ENCODE measurements around the gene UXS1. TPM values are rescaled to one million over a fixed set of nuclear protein-coding genes. Genes with fewer than 3 reads are reported as not detected.
"Not testable (repeated sequence)": the region's sequence is repeated elsewhere in the genome, so short reads cannot be mapped to it uniquely, and the experiment has no call there.

Gene UXS1
- total RNA-seq (2014; rRNA removed; shearing (Covaris generic)): 21.9 and 23.6 TPM in 2 replicates
- total RNA-seq (2022): 20.5 and 30.4 TPM in 2 replicates
- percentile 66 among the genes with signal in this experiment for Bru-seq, nascent RNA
- BruChase-seq, experiment 1, labeled RNA remaining after a 6-hour chase: percentile 62 among the genes with signal in this experiment
- BruChase-seq, experiment 2, labeled RNA remaining after a 2-hour chase: percentile 60 among the genes with signal in this experiment
- long read RNA-seq, transcript UXS1-201 (15 exons, 2,099 nt): minor isoform, 5 of 31 reads
- long read RNA-seq, transcript UXS1-203 (15 exons, 1,839 nt): major isoform, 15 of 31 reads
- long read RNA-seq, partial matches to known transcripts: 0 of 31 reads
- long read RNA-seq, other reads (novel, unspliced or antisense): 11 of 31 reads

- H3K79me2 ChIP-seq (ENCODE audit: insufficient read depth, low read depth, low read length): no peaks in the 10 kb centered on the region
- BruUV-seq (replicated peaks): no TSS peak
- intact Hi-C loops (cut with micrococcal nuclease; ENCODE audit: unreplicated experiment): loop anchor here (10.0 kb wide), 1 partner anchor 859 kb away; the partner anchor contains the start of gene C2orf49
- H3K4me1 ChIP-seq (ENCODE audit: insufficient read depth, low read length, poor library complexity, severe bottlenecking): peaks cover 22% of the 10 kb centered on the region
- peak within 1 kb of the TSS; percentile 82 for H3K4me3 ChIP-seq (ENCODE audit: low read depth, low read length, poor library complexity, severe bottlenecking)
- H3K27ac ChIP-seq (ENCODE audit: low read depth, low read length, poor library complexity, severe bottlenecking): peak within 1 kb of the TSS; percentile 35
- H3K36me3 ChIP-seq (ENCODE audit: insufficient read depth, low read length): no peaks in the 10 kb centered on the region
- peak within 1 kb of the TSS; percentile 93 for H3K4me2 ChIP-seq (ENCODE audit: low read length)
- DNase-seq (ENCODE audit: low spot score): peak; percentile 97
- no peaks in the 10 kb centered on the region for H3K9me2 ChIP-seq (ENCODE audit: insufficient read depth, low read length)
- H2AFZ ChIP-seq (ENCODE audit: low read length): peak within 1 kb of the TSS; percentile 88
- no peaks in the 10 kb centered on the region; the same call in 1 of the 2 replicates for H4K20me1 ChIP-seq (ENCODE audit: insufficient read depth, low read length)
- no peak for TF ChIP-seq EZH2phosphoT487 (IDR thresholded peaks at IDR 0.05; ENCODE audit: borderline replicate concordance, low read depth, low read length)
- TF ChIP-seq CTCF (conservative IDR thresholded peaks at IDR 0.05; ENCODE audit: low read length): no peak; the same call in 1 of the 2 replicates
- ChIA-PET CTCF (ENCODE audit: unreplicated experiment) (no interaction called here), POLR2A (interaction anchor here (1.2 to 1.5 kb wide), 2 partner anchors 12 to 32 kb away, joined by 4 to 5 read pairs; no protein-coding TSS in a partner anchor)
- no peaks in the 10 kb centered on the region for H3K9me3 ChIP-seq (ENCODE audit: low read length)
These were observed at the start of gene UXS1 for GRCh38 chr2:106193977-106194778. Gene UXS1, minus strand, starts transcription at chr2:106194301. Its CDS starts 60 bp downstream, at chr2:106194241.

GRCh38 chr2:106239491-106239890 lies 45.4 kb upstream of the UXS1 start:
- DNase-seq (ENCODE audit: low spot score); CTCF ChIA-PET (ENCODE audit: unreplicated experiment); POLR2A ChIA-PET; H3K9me2 ChIP-seq (ENCODE audit: insufficient read depth, low read length); BruUV-seq (replicated peaks); intact Hi-C loops (cut with micrococcal nuclease; ENCODE audit: unreplicated experiment); H3K9me3 ChIP-seq (ENCODE audit: low read length); H4K20me1 ChIP-seq (ENCODE audit: insufficient read depth, low read length); H3K4me3 ChIP-seq (ENCODE audit: low read depth, low read length, poor library complexity, severe bottlenecking); H2AFZ ChIP-seq (ENCODE audit: low read length); H3K27ac ChIP-seq (ENCODE audit: low read depth, low read length, poor library complexity, severe bottlenecking); H3K36me3 ChIP-seq (ENCODE audit: insufficient read depth, low read length); H3K4me2 ChIP-seq (ENCODE audit: low read length); H3K4me1 ChIP-seq (ENCODE audit: insufficient read depth, low read length, poor library complexity, severe bottlenecking); H3K79me2 ChIP-seq (ENCODE audit: insufficient read depth, low read depth, low read length): not testable (repeated sequence)

GRCh38 chr2:106235392-106235791 lies 41.3 kb upstream of the UXS1 start:
- DNase-seq (ENCODE audit: low spot score); H3K9me2 ChIP-seq (ENCODE audit: insufficient read depth, low read length); H3K4me3 ChIP-seq (ENCODE audit: low read depth, low read length, poor library complexity, severe bottlenecking); H3K4me1 ChIP-seq (ENCODE audit: insufficient read depth, low read length, poor library complexity, severe bottlenecking); CTCF ChIA-PET (ENCODE audit: unreplicated experiment); BruUV-seq (replicated peaks); POLR2A ChIA-PET; intact Hi-C loops (cut with micrococcal nuclease; ENCODE audit: unreplicated experiment); H3K27ac ChIP-seq (ENCODE audit: low read depth, low read length, poor library complexity, severe bottlenecking); H3K4me2 ChIP-seq (ENCODE audit: low read length); H3K9me3 ChIP-seq (ENCODE audit: low read length); H4K20me1 ChIP-seq (ENCODE audit: insufficient read depth, low read length); H3K79me2 ChIP-seq (ENCODE audit: insufficient read depth, low read depth, low read length); H2AFZ ChIP-seq (ENCODE audit: low read length); H3K36me3 ChIP-seq (ENCODE audit: insufficient read depth, low read length): not testable (repeated sequence)
